Activated CD8-positive, alpha-beta memory T cell treated with anti-CD3 and anti-CD28 coated beads, Interleukin-2, amount 50 U/mL, for 1 hour (primary cell): ENCODE results near the gene ACTRT2.

Source experiments
- DNase-seq: peaks from one replicate; pipeline ENCODE4 v3.0.0-alpha.2; 2020; ENCODE audit errors: extremely low read depth

Gene ACTRT2

DNA sequence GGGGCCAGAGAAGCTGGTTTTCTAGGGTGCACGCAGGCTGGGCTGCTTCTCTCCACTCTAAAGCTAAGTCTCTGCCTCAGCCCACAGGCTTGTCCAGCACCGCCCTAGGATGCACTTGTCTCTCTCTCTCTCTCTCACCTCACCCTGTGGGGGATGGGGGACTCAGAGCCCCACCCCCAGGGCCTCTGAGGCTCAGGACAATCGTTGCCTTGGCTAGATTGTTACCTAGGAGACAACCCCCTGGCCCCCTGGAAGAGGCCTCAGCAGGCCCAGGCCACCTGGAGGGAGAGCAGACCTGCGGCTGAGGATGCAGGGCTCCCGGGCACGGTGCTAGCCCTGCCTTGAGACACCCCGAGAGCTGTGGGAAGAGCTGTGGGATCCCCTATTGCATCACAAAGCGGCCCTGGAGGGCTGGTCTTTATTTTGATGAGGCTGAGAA is at the start of gene ACTRT2:
Gene ACTRT2, plus strand, starts transcription at position 235 of the 439 bp plus-strand sequence. CDS start 220 bp downstream, outside the sequence.
- no peak for DNase-seq

DNA sequence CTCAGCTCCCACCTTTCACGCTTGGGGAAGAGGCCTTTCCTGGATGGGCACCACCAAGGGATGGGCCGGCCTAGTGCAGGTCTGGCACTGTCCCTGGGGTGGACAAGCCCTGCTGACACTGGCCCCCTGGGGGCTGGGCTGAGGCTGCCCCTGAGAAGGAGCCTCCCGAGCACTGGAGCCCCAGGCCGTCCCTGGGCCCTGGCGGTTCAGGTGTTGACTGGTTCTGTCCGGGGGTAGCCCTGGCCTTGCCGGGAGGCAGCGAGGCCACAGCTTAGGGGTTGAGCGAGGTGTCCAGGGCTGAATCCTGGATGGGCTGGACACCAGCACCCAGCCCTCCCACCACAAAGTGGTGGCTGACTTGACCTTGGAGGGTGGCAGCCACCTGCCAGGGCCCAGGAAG is 49.7 kb upstream of the ACTRT2 start:
- no peak for DNase-seq

DNA sequence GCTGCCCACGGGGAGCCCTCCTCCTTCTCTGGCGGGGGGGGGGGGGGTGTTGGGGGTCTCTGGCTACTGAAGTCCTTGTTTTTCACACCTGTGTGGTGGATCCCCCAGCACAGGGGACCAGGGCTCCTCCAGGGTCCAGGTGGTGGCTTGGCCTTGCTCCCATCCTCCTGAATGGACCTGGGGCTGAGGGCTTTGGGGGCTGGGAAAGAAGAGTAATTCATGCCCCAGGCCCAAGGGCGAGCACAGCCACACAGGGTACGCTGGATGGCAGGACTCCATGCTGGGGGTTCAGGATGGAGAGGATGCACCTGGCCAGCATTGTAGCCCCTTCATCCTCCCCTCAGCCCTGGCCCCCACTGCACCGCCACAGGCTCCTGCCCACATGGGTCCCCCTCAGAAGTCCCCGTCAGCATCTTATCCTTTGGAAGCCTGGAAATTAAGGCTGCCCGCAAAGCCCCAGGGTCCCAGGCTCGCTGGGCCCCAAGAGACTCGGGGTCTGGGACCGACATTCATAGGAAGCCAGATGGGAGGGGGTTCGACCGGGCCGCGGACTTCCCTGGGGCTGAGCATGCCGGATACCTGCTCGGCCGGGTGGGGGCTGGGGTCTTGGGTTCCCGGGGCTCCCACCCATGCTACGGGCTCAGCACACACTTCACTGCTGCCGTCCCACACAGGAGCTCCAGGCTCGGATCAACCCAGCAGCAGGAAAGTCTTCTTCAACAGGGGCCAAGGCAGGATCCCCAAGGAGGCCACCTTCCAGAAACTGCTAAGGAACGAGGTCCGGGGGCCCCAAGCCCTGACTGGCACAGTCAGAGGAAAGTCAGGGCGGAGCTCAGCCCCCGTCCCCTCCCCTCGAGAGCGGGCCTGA is 49.0 kb upstream of the ACTRT2 start:
- no peak for DNase-seq

DNA sequence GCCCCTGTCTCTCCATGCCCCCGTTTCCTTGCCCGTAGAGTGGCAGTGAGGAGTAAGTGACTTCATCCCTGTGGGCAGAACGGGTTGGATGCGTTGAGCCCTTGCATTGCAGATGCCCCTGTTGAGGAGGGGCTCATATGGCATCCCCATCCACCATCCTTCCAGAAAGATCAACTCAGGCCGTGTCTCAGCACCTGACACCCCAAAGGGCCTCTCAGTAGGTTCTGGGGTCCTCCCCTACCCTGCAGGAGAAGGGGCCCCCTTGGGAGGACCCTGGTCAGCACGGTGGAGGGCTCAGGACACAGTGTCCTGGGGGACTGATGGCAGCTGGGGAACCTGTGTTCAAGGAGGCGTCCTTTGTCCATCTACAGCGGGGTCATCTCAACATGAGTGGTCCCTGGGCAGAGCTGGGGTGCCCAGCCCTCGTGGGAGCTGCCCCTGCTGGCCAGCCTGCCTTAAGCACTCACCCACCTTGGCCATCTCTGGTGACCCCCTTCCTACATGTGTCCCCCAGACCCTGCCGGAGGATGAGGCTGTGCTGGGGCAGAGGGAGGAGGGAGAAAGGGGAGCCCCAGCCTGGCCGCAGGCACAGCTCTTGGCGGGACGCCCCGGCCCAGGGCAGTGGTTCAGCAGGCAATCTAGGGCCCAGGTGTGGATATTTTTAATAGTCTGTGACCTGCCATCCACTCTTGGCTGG is 48.2 kb upstream of the ACTRT2 start:
- no peak for DNase-seq

DNA sequence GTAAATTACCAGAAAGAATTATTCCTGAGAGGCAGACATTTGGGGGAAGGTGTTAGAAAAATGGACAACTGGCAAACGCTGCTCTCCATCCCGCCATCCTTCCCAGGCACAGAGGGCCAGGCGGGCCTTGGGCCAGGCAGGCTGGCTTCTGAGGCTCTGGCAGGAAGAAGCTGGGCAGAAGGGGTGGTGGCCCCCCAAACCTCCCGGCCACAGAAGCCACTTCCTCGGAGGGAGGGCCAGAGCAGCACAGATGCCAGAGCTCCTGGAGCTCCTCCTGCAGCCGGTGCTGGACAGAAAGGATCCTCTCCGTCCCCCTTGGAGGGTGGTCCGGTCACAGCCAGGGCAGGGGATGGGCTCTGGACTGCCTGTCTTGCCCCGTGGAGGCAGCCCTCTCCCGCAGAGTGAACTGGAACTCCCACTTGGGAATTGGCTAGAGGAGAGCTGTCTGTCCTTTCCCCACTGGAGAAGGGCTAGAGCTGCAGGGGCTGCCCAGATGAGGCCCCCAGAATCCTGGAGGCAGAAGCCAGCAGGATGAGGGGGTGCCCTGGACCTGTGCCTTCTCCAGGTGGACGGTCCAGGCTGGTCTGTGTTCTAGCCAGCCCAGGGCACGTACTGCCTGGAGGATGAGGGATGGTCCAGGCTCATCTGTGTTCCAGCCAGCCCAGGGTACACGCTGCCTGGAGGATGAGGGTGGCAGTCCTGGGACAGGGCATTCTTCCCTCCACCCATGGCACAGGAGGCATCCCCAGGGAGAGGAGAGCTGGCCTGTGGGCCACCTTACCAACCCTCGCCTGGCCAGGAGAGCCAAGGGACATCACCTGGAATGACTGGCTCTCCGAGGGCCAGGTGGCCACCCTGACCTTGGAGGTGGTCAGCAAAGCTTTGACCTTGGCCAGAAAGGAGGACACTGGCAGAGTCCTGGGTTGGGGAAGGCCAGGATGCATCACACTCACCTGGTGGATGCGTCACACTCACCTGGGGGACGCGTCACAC is 47.4 kb upstream of the ACTRT2 start:
- DNase-seq: no peak

DNA sequence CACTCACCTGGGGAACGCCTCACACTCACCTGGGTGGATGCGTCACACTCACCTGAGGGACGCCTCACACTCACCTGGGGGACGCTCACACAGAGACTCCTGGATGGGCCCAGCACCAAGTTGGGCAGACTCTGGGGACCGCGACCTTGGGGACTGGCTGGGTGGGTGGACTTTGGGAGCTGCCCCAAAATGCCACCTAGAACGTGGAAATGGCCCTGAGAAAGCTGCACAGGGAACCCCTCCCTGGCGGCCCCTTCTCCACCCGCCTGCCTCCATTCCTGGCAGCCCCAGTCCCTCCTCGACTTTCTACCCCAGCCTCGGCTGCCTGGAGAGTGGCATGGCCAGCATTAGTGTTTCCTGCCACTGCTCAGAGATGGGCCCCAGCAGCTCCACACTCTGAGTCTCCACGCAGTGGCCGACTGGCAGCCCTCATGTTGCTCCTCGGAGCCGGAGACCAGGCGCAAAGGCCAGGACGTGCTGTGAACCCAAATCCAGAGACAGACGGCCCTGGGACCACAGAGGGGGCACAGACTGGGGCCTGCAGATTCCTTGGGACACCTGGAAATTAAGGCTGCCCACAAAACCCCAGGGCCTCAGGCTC is 46.5 kb upstream of the ACTRT2 start:
- no peak for DNase-seq

DNA sequence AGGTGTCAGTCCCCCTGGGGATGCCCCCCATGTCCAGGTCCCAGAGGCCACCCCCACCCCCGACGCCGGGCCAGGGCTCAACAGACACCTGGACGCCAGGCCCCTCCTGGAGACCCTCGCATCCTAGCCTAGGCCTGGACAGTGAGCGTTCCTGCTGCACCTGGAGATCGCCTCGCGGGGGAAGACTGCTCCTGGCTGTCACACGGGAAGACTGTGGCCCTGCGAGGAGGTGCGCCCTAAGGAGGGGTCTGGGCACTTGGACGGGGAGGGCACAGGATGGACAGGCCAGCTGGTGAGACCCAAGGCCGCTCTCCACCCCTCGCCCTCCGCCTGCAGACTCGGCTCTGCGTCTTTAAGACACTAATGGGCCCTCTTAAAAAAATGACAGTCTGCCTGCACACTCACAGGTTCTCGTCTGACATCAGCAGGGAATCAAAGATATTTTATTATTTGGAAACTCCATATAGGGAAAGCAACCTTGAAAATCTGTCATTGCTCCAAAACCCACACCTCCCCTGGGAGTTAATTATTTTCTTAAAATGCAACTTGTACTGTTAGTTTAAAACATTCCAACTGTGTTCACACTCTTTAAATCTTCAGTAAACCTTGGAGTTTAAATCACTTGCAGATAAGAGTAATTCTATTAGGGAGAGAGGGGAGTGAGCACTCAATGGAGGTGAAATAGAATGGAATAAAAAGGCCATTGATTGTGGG is 45.6 kb upstream of the ACTRT2 start:
- DNase-seq: no peak

DNA sequence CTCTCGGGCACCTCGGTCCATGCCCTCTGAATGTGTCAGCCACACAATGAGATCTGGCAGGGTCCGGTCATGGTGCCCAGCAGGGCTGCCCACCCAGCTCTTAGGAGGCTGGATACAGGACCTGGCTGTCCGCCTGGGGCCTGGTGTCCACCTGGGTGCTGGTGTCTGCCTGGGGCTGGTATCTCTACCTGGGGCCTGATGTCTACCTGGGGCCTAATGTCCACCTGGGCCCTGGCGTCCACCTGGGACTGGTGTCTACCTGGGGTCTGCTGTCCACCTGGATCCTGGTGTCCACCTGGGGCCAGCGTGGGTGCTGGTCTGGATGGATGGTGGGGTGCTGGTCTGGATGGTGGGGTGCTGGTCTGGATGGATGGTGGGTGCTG is 45.1 kb upstream of the ACTRT2 start:
- DNase-seq: no peak

DNA sequence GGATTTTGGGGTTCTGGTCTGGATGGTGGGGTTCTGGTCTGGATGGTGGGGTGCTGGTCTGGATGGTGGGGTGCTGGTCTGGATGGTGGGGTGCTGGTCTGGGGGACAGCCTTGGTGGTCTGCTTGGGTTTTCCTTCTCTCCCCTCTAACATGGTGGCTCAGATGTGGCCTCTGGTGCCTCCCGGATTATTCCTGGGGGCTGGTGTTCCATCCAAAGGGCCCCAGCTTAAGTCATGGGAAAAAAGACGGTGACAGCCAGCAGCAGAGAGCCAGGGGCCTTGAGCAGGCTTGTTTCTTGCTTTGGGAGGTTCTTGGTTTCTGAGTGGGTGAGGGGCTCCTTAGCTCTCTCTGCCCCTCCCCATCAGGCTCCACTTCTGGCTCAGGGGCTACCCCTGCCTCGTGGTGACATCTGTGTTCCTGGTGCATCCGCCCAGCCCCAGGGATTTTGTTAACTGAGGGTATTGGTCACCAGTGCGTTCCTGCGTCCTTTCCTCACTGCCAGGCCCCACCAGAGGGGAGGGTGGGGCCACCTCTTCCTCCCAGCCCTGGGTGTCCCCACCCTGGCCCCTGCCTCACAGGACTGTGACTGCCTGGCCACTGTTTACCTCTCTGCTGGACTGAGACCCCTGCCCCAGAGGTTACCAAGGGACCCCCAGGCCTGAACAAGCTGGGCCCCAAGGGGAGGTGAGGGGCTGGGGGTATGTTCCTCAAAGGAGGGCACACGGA is 43.2 kb upstream of the ACTRT2 start:
- no peak for DNase-seq

DNA sequence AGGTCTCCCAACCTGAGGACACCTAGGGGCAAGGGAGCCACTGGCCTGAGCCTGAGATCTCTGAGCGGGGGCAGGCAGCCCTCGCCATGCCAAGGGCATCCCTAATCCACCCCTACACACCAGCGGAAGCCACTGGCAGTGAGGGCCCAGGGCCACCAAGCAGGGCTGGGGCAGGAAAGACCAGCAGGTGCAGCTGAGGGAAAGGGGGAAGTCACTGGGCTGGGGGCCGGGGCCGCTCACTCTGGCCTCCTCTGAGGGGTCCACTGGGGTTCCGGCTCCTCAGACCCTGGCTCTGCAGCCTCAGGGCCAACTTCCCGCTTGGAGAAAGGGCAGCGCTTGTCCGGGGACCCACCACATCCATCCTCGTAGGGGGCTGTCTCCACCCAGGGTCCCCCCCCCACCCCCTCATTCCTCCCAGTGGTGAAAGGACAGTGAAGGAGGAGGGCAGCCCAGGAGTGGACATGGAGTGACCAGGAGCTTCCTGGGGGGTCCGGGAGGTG is 42.5 kb upstream of the ACTRT2 start:
- DNase-seq: no peak

DNA sequence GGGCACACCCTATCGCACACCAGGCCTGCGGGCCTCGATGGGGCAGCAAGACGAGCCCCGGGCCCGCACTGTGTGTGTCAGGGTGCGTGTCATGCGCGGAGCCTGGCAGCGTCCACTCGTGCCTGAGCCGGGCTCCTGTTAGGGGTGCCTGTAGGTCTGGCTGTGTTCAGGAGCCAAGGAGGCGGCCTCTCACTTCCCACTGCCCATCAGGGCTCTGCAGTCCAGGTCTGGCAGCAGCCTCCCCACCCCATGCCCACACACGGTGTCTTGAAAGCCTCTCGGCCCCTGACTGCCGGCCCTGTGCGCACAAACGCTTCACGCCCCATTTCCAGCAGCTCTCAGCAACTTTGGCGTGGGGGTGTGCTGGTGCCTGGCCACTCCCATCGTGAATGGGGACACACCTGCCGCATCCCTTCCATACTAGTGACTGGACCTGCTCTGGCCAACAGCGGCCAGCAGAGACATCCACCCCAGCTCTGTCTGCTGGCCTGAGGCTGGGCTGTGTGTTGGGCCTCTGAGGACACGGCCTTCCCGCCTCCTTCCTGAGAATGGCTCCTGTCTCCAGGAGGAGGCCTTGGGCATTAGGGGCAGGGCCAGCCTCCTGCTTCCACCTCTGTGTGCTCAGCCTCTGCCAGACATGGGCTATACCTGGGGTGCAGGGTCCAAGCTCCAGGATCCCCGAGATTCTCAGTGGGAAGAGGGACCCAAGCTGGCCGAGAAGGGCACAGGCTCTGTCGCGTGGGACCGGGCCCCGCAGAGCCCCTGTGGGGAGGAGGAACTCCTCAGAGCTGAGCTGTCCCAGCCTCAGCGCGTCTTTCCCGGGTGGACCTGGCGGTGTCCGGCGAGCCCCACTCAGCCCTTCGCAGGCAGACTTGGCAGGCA is 41.8 kb upstream of the ACTRT2 start:
- DNase-seq: no peak

DNA sequence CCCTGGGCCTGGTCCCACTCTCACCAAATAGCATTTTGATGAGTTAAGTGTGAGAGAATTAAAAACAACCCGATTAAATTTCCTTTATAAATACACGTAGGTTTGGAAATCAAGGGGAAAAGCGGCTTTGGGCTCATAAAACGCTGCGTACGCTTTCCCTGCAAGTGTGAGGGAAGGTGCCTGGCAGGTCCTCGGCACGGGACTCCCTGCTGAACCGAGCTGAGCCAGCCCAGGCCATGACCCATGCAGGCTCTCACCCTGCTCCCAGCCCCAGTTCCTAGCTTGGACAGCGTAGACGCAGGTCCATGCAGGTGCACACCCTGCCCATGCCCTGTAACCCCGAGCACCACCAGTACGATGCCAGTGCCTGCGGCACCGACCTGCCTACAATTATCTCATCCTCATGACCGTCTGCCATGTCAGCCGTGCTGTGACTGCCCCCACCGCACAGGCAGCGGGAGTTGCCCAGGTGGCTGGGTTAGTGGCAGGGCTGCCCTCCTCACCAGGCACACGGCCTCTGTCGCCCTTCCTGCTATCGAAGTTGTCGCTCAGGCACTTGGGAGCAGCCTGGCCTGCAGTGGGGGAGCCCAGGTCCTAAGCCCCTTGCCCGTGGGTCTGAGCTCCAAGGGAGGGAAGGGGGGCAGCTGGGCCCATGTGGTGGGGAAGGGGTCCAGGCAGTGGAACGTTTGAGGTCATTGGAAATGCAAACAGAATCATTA is 41.0 kb upstream of the ACTRT2 start:
- DNase-seq: no peak

DNA sequence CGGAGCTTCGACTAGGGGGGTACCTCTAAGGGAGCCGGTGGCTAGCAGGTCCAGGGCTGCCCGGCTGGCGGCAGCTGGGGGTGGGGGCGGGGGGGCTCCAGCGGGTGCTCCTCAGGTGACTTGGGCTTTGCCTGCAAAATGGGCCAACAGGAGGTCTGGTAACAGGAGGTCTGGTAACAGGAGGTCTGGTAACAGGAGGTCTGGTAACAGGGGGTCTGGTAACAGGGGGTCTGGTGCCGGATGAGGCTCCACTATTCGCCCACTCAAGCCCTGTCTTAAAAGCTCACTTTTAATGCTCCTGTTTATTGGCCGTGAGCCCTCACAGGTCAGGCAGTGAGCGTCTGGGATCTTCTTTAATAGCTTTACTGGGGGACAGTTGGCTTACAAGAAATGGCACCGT is 40.4 kb upstream of the ACTRT2 start:
- DNase-seq: no peak

DNA sequence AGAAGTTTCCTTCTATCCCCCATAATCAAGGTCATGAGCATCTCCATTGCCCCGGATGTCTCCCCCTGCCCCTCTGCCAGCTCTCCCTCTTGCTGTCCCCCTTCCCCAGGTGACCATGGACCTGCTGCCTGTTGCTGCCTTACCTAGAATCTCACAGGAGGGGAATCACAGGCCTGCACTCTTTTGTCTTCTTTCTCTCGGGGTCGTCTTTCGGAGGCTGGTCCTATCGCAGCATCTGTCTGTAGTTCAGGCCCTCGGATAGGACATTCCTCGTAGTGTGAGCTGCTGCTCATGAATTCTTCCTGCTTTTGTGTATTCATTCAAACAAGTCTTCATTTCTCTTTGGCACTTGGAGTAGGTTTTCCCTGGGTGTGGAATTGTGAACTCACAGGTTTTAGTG is 39.9 kb upstream of the ACTRT2 start:
- no peak for DNase-seq

DNA sequence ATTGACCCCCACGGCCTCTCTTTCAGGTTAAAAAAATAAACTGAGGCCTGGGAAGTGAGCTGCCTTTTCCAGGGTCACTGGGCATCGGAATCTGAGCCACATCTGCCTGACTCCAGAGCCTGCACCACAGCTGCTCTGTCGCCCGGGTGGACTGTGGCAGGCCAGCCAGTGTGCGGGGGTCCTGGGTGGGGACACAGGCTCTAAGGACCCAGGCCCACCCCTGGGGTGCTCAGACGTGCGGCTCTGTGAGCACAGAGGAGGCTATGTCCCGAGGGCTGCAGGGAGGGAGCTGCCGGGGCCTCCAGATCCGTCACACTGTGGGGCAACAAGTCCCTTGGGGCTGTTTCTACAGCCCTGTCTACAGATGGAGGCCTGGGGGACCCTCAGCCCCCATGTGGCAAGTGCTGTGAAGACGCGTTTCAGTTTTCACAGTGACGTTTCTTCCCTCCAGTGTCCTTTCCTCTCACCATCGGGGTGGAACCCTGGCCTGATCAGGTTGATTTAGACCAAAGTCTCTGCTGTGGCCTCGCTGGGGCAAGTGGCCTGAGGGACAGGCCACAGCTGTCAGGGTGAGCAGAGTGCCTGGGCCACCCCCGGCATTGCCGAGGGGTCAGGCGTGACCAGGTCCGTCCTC is 39.2 kb upstream of the ACTRT2 start:
- no peak for DNase-seq

DNA sequence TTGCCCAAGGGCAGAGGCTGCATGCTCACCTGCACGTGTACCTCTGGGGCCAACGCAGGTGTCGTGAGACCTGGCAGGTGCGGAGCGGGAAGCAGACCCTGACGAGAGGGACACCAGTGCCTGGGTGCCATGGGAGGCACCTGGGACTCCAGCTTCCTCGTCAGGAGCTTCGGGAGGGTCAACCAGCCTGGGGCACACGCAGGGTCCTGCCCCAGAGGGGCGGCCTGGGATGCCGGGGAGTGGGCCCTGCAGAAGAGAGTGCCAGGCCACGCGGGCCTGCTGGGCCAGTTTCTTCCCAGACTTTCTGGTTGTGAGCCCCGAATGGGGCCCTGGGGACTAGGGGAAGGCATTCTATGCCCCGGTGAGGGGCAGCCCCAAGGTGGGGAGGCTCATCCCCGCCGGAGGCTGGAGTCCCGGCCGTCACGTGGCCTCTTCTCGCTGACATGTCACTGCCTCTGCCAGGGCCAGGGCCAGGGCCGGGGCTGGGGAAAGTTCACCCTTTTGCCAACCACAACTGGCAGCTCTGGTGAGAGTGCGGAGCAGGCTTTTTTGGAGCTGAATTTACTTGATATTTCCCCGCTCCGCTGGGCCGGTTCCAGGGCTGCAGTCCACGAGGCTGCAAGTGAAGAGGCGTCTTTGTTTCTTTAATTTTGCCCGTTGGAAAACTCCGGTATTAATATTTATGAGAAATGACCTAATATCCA is 38.5 kb upstream of the ACTRT2 start:
- no peak for DNase-seq

DNA sequence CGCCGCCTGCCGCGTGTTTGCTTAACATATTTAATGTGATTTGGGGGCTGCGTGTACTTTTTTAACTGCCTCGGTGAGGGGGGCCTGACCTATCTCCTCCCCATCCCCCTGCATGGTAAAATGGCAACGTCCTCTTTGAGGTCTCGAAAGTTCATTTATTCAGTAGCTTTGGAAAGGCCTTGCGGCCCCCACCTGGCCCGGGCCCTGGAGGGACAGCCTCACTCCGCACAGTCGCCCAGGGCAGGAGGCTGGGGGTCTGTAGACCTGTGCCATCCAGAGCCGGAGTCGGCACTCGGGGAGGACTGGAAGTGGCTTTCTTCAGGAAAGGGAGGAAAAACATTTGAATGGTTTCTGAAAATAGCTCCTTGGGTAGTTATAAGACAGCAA is 38.0 kb upstream of the ACTRT2 start:
- DNase-seq: no peak
